Body of pancreas (tissue), 4 donors: Measurements from ENCODE around the gene SMAGP. TPM values are rescaled to one million over a fixed set of nuclear protein-coding genes. Genes with fewer than 3 reads are reported as not detected.
A peak's percentile ranks its signal among the peaks of the same experiment; 100 is the strongest.

Experiments used
- ATAC-seq: fragments of 150-250 bp; one replicate; pipeline ENCODE4 v1.9.1; 2016
- DNase-seq, 4 donors: peaks; one replicate each; pipeline ENCODE4 v3.0.0-alpha.2; 2019
- H3K27ac ChIP-seq, 4 donors: fragments of 200-600 bp; sonication (generic); 1 replicate in 3 of 4; 2 replicates in 1 of 4; pipeline versions ENCODE4 v1.5.1 to v1.6.1; 2016 to 2019; ENCODE audit warnings: mild to moderate bottlenecking in 1 of 4, mixed read lengths in 1 of 4, moderate library complexity in 1 of 4
- H3K27me3 ChIP-seq, 2 donors: fragments of 200-600 bp; sonication (generic); one replicate each; pipeline ENCODE4 v1.6.0; 2016; ENCODE audit warnings: mild to moderate bottlenecking in 1 of 2
- H3K36me3 ChIP-seq, 2 donors: fragments of 200-600 bp; sonication (generic); replicated peaks in 1 of 2; 2 replicates each; pipeline ENCODE4 v1.5.1; 2016; ENCODE audit warnings: low read depth in 2 of 2; ENCODE audit not compliant: insufficient read depth in 1 of 2
- H3K4me1 ChIP-seq: fragments of 200-600 bp; sonication (generic); one replicate; pipeline ENCODE4 v1.6.0; 2016
- H3K4me3 ChIP-seq, 2 donors: fragments of 200-600 bp; sonication (generic); 1 replicate in 1 of 2; 2 replicates in 1 of 2; pipeline ENCODE4 v1.5.1; 2016 to 2019
- H3K9me3 ChIP-seq, 3 donors: fragments of 200-600 bp; sonication (generic); 1 replicate in 2 of 3; 2 replicates in 1 of 3; pipeline ENCODE4 v1.5.1; 2016
- POLR2A ChIP-seq, 3 donors: fragments of 450-650 bp; IDR thresholded peaks; one replicate each; pipeline ENCODE4 v1.6.1; 2016; ENCODE audit warnings: antibody characterized with exemption in 3 of 3, mild to moderate bottlenecking in 2 of 3
- WGBS, 2 donors: methylation state at CpG; one replicate each; pipeline ENCODE4 v1.1.5; 2017; 5-methylcytosine and 5-hydroxymethylcytosine counted together
- intact Hi-C: fragments of 100-400 bp; cut with DNase I; formaldehyde crosslinking; loops from one replicate; pipeline ENCODE4 v1.15.1; 2023
- total RNA-seq, 2 donors: library from RNA; depleted of rRNA; stranded (reverse); fragments of >200 nt; gene quantifications; one replicate each; pipeline ENCODE4 v1.1.0, GENCODE V29; 2016
- TF ChIP-seq, protein P1 (sequence below), 7 experiments: fragments of 450-650 bp in 4 of 7; fragments of 200-600 bp in 3 of 7; sonication (generic) in 3 of 7; IDR thresholded peaks; one replicate each; pipeline ENCODE4 v1.5.1; 2016 to 2019; ENCODE audit warnings: antibody characterized with exemption in 7 of 7

SMAGP gene
- total RNA-seq, 2 donors from 2014 or later, result 7.0 to 8.6 TPM

DNA sequence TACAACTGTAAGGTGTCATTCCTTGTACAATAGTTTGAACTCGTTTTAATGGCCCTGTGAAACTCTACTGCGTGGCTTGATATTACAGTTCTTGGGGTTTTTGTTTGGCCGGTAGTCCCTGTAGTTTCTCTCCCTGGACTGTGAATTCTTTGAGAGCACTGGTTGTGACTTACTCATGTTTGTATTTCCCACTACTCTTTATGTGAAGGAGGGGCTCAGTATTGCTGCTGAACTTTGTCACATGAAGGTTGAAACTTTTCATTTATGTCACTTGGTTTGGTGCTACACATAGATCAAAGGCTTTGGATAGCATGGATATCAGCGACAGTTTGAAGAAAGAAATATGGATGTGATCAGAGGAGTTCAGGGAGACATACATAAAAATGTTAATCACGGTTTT is 50.9 kb downstream of the SMAGP start:
- H3K36me3 ChIP-seq, result no peaks in the 10 kb centered on the region
- intact Hi-C loops, result no loop called here
- peaks cover 29% of the 10 kb centered on the region for H3K4me1 ChIP-seq
- no peaks in the 10 kb centered on the region for H3K9me3 ChIP-seq
- 25 to 33% methylated on average over 5 of the region's 5 CpGs for WGBS, 2 donors
- no peak overlapping the region for H3K4me3 ChIP-seq
- no peak for ATAC-seq
- TF ChIP-seq, protein P1, sequence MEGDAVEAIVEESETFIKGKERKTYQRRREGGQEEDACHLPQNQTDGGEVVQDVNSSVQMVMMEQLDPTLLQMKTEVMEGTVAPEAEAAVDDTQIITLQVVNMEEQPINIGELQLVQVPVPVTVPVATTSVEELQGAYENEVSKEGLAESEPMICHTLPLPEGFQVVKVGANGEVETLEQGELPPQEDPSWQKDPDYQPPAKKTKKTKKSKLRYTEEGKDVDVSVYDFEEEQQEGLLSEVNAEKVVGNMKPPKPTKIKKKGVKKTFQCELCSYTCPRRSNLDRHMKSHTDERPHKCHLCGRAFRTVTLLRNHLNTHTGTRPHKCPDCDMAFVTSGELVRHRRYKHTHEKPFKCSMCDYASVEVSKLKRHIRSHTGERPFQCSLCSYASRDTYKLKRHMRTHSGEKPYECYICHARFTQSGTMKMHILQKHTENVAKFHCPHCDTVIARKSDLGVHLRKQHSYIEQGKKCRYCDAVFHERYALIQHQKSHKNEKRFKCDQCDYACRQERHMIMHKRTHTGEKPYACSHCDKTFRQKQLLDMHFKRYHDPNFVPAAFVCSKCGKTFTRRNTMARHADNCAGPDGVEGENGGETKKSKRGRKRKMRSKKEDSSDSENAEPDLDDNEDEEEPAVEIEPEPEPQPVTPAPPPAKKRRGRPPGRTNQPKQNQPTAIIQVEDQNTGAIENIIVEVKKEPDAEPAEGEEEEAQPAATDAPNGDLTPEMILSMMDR (IDR thresholded peaks at IDR 0.05), result no peak
- TF ChIP-seq POLR2A (IDR thresholded peaks at IDR 0.05), result no peak
- no peak for DNase-seq
- H3K27ac ChIP-seq, result peak overlapping the region; percentile 83 to 98 (median 98)
- H3K27me3 ChIP-seq, result no peaks in the 10 kb centered on the region

- Histone ChIP-seq H3K27ac (peak overlapping the region; percentile 83 to 98 (median 98)), H3K4me1 (peaks cover 29% of the 10 kb centered on the region), H3K4me3 (peak overlapping the region; percentile 51 to 73), H3K36me3 (no peaks in the 10 kb centered on the region), H3K9me3 (no peaks in the 10 kb centered on the region), H3K27me3 (no peaks in the 10 kb centered on the region)
- TF ChIP-seq, protein P1 (IDR thresholded peaks at IDR 0.05), result peak in 4 of 7 experiments; percentile 33 to 46 (median 38)
- TF ChIP-seq POLR2A (IDR thresholded peaks at IDR 0.05), result peak; percentile 51 to 88 (median 82)
- DNase-seq (peak; percentile 72 to 83 (median 82)), ATAC-seq (peak; percentile 65)
- intact Hi-C loops, result no loop called here
- 14 to 19% methylated on average over 10 of the region's 10 CpGs for WGBS, 2 donors
These were observed 51.5 kb downstream of the SMAGP start for GRCh38 chr12:51218607-51219161.

DNA sequence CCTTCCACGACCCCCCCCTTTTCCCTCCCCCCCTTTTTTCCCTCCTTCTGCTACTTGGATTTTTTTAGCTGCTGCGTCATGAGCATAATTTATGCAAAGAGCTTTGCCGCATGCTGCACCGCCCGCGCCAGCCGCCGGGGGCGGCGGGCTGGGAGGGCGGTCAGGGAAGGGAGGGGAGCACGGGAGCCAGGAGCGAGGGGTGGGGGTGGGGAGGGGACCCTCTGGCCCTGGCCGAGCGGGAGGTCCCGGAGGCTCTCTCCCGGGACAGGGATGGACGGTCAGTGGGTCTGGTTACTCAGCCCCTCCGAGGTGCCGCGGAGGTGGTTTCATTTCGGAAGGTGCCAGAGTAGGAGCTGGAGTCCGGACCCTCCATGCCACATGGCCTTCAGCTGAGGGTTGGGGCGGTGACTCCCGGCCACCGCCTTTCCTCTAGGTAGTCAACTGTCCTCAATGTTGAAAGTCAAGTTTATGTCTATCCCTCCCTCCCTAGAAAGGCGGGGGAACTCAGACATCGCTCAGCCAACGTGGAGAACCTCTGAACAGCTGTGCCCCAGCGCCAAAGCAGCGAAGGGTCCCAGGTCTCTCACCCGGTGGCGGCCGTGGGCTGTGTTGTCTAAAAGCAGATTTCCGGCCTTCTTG is 52.1 kb downstream of the SMAGP start, which contains the start of gene POU6F1:
Gene POU6F1, minus strand, starts transcription at position 95 of the 639 bp plus-strand sequence. CDS start 11,226 bp downstream, outside the sequence.
- Histone ChIP-seq H3K4me1 (peaks cover 29% of the 10 kb centered on the region), H3K27me3 (no peaks in the 10 kb centered on the region), H3K9me3 (no peaks in the 10 kb centered on the region), H3K4me3 (peak within 1 kb of the TSS; percentile 51 to 73), H3K36me3 (no peaks in the 10 kb centered on the region), H3K27ac (peak within 1 kb of the TSS; percentile 83 to 98 (median 98))
- WGBS, 2 donors, result 1 to 2% methylated on average over 15 to 31 of the region's 35 CpGs
- intact Hi-C loops, result no loop called here
- DNase-seq, result peak; percentile 82 to 85 (median 84)
- TF ChIP-seq POLR2A (IDR thresholded peaks at IDR 0.05), result peak; percentile 30 to 71 (median 61)
- TF ChIP-seq, protein P1 (IDR thresholded peaks at IDR 0.05), result peak; percentile 54 to 82 (median 72)
- peak; percentile 89 for ATAC-seq

DNA sequence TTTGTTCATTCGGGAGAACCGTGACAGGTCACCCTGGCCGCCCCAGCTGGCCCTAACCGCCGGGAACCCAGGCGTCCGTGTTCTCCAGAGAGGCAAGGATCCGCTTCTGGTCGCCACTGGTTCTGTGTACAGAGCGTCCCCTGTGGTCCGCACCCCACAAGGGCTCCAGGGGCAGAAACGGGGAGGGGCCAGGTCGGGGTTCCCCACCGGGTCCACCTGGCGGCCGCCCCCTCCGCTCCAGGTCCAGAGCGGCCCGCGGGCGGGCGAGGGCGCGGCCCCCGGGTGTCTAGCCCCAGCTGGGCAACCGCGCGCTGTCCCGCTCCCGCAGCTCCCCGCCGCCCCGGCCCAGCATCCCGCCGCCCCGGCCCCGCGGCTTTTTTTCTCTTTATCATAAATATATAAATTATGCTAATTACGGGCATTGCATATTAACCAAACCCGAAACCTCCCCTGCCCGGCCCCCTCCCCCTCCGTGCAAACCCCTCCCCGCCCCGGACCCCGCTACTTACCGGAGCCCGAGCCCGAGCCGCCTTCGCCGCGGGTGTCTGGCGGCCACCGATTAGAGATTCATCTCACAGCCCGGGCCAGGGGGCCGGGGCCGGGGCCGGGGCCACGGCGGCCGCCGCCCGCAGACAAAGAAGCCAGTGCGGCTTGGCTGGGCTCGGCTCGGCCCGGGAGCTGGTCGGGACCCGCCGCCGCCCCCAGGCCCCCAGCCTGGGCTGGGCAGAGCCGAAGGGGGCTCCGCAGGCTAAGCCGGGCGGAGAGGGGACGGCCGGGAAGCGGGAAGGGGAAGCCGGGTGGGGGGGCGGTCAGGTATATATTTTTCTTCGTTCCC is 52.9 kb downstream of the SMAGP start:
- Histone ChIP-seq H3K27ac (peak overlapping the region; percentile 83 to 98 (median 98)), H3K36me3 (no peaks in the 10 kb centered on the region), H3K27me3 (no peaks in the 10 kb centered on the region), H3K4me1 (peaks cover 24% of the 10 kb centered on the region), H3K4me3 (peak overlapping the region; percentile 51 to 73), H3K9me3 (no peaks in the 10 kb centered on the region)
- intact Hi-C loops, result no loop called here
- peak; percentile 66 to 73 (median 68) for DNase-seq
- peak; percentile 49 for ATAC-seq
- 0 to 1% methylated on average over 35 to 76 of the region's 81 CpGs for WGBS, 2 donors
- TF ChIP-seq POLR2A (IDR thresholded peaks at IDR 0.05), result peak in 2 of 3 donors; percentile 22 to 30
- TF ChIP-seq, protein P1 (IDR thresholded peaks at IDR 0.05), result peak in 4 of 7 experiments; percentile 15 to 45 (median 22)
